GM19468 (cell line): Measurements from ENCODE around the gene PLCH1.

Source experiments
- ATAC-seq: cut with Tn5 transposase; IDR thresholded peaks from one replicate; pipeline ENCODE4 v1.9.1; 2021; ENCODE audit warnings: mild to moderate bottlenecking, moderate library complexity, moderate number of reproducible peaks; ENCODE audit not compliant: unreplicated experiment; ENCODE audit errors: extremely low read depth

Gene PLCH1

DNA sequence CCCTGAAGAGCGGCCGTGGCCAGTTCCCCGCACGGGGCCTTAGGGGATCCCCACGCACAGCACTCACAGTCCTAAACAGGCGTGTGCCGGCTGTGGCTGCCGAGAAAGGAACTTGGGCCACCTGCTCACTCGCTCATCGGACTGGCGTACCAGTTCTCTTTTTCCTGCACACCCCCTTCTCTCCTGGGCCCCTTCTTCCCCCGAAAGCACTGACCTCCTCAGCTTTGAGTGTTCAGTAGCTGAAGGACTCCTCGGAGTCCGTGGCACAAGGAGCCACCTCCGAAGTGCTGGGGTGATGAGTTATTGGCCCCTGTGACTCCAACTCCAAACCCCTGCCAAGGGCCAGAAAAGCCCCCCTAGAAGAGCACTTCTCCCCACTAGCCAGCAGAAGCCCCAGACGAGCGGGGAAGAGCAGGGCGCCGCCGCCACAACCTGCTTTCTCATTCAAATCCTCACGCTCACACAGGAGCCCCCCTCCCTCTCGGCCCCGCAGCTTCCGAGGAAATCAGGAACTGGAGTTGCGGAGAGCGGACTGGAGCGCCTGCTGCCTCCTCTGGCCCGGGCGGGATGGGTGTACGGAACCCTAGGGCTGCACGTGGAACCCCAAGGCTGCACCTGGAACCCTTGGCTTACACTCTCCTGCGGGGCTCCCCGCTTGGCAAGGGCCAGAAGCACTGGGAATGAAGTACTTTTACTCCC lies at the start of gene PLCH1:
Gene PLCH1 (minus strand): TSS at position 446 of the 699 bp plus-strand sequence. CDS start 40,847 bp downstream, outside the sequence.
- ATAC-seq: peak; percentile 44

GRCh38 chr3:155792532-155792931 lies 47.7 kb upstream of the PLCH1 start:
- ATAC-seq: no peak

- no peak for ATAC-seq
Measured at GRCh38 chr3:155791190-155791589, 46.3 kb upstream of the PLCH1 start.

DNA sequence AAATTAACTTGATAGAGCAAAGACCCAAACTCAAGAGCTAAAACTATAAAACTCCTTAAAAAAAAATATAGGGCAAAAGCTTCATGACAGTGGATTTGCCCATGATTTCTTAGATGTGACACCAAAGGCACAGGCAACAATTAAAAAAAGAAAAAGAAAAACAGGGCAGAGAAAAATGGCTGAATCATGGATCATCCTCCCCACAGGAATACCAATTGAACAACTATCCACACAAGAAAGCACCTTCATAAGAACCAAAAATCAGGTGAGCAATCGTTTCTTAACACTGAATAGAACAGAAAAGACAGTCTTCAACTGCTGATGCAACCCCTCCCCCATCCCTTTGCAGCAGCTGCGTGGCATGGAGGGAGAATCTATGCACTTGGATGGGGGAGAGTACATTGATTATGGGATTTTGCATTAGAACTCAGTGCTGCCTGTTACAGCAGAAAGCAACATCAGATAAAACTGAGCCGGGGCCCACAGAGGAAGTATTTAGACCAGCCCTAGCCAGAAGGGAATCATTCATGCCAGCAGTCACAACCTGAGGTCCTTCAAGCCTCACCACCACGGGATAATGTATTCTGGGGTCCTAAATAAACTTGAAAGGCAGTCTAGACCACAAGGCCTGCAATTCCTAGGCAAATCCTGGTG lies 45.5 kb upstream of the PLCH1 start:
- no peak for ATAC-seq

- no peak for ATAC-seq
Measured at GRCh38 chr3:155785662-155786295, 40.9 kb upstream of the PLCH1 start.

GRCh38 chr3:155782390-155782953 lies 37.6 kb upstream of the PLCH1 start:
- ATAC-seq: no peak

- ATAC-seq: no peak
Measured at GRCh38 chr3:155780291-155780690, 35.4 kb upstream of the PLCH1 start.

- no peak for ATAC-seq
Measured at GRCh38 chr3:155778462-155778861, 33.6 kb upstream of the PLCH1 start.

GRCh38 chr3:155772801-155773200 lies 27.9 kb upstream of the PLCH1 start:
- no peak for ATAC-seq

- ATAC-seq: no peak
Measured at GRCh38 chr3:155771126-155771525, 26.3 kb upstream of the PLCH1 start.

DNA sequence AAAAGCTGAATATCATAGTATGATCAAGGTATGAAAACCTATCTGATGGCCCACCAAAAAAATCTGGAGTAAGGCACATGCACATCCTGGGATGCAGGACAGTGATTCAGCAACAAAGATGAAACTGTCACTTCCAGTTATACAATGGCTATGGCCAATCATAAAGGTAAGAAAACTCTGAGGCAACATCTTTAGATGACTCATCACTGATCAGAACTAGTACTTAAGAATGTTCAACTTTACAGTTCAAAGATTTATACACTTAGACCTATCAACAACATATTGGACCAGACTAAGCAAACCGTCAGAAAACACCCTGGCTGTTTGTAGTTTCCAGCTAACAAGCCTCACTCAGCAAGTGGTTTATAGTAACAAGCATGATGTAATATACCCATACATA lies 21.3 kb upstream of the PLCH1 start:
- ATAC-seq: no peak

DNA sequence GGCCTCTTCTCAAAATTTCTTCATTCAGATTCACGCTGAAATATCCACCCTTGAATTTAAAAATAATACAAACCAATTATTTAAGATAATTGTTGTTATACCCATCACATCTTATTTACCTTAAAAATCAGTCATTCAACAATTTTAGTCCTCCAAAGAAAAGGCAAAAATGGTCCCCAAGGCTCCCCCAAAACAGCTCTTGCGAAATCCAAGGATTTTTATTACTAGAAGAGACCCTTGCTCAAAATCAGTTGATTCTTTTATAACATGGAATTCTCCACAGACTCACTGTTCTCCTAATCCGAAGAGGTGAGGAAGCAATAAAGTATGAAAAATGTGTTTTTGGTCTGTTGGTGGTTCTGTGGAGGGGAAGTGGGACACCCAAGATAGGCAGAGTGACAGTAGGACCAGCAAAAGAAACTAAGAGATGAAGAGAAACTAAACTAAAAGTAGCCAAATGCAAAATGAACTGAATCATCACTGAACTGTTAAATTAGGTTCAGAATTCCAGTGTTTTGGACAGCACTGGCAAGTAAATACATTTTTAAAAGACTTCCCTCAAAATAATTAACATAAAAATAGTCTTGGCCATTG lies 19.1 kb upstream of the PLCH1 start:
- ATAC-seq: no peak

DNA sequence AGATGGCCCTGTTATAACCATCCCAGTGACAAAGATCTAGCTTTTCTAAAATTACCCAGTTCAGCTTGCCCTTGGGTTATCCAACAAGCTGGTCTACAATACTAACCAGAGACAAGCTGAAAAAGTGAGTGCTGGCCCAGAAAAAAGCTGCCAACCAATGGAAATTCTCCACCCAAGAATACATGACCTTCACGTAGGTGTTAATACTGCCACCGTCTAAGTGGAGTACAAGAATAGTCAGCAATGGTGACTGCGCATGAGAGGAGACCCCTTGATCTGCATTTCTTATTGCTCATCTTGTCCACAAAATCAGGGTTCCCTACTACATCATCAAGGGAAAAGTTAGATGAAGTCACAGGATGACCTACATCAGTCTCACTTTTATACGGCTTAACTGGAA lies 15.8 kb upstream of the PLCH1 start:
- no peak for ATAC-seq

DNA sequence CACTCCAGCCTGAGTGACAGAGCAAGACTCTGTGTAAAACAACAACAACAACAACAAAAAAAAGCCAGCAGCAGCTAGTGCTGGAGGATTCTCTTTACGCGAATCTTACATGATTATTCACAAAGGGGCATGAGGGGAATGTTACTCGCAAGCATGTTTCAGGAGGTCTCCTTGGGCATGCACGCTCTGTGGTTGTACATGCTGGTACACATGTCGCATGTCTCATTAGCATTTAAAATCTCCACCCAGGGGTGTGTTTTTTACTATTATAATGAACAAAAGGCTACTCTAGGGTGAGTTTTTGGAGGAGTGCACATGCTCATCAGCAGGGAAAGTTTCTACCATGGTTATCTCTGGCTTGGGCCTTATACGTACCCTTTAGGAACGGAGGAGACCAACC lies 12.7 kb upstream of the PLCH1 start:
- ATAC-seq: no peak

DNA sequence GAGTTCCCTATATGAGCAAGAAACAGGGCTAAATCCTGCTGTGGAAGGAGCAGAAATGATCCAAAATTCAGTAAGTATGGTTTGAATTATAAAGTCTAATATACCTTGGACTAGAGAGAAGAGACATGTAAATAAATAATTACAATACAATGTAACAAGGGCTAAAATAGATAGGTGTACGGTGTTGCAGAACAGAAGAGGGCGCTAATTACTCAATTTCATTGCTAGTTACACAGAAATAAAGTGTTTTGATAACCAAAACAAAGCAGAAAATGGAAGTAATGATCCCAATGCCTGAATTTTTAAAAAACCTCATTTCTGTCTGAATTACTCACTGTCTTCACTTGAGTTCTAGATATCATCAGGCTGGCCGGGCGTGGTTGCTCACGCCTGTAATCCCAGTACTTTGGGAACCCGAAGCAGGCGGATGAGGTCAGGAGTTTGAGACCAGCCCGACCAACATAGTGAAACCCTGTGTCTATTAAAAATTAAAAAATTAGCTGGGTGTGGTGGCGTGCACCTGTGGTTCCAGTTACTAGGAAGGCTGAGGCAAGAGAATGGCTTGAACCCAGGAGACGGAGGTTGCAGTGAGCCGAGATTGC lies 8.3 kb upstream of the PLCH1 start:
- ATAC-seq: no peak

- ATAC-seq: no peak
Measured at GRCh38 chr3:155748611-155749365, 3.9 kb upstream of the PLCH1 start.

- ATAC-seq: no peak
Measured at GRCh38 chr3:155747946-155748290, 3.0 kb upstream of the PLCH1 start.

DNA sequence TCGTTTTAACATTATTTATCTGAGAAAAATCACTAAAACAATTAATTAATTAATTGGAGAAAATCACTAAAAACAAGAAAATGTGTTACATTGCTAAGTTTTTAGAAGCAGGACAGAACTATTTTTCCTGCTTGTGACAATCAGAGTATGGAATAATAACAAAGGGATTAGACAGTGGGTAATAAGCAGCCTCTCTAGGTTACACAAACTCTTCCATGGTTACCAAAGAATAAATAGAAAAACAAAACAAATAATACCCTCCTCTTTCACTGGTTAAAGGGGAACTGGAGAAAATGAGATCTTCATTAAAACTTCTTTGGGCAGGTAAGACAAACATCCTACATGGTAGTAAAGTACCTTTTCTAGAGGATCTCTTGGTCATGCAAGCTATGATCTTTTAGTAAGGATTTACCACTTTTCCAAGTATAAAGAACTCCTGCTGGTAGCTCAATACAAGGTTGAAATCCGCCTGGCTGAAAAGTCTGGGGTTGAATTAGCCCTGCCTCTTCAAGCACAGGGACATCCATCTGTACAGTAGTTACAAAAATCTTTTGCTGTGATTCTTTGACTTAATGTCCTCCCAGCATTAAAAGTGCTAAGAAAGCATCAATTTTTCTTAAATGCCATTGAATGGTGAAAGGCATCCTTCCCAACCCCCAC lies 2.5 kb upstream of the PLCH1 start:
- no peak for ATAC-seq

DNA sequence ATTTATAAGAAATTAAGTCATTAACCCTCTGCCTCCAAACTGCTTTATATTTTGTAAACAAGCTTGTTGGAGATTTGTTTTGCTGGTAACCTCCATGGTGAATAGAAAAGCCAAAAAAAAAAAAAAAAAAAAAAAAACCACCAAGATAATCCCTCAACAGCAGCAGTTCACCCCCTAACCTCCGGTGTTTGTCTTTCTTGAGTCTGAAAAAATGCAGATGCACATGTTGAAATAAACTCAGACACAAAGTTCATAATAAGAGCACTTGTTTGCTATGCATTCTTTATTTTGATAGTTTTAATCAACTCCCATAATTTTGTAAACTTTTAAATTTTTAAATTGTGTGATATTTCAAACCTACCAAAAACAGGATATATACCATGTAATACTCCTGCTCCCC lies 1.8 kb upstream of the PLCH1 start:
- ATAC-seq: no peak
